ENCODE data around the gene TRIM29. TPM values are rescaled to one million over a fixed set of nuclear protein-coding genes. Genes with fewer than 3 reads are reported as not detected.

TRIM29 gene
- total RNA-seq, 2 donors from 2014 or later = 0.26 to 6.3 TPM

DNA sequence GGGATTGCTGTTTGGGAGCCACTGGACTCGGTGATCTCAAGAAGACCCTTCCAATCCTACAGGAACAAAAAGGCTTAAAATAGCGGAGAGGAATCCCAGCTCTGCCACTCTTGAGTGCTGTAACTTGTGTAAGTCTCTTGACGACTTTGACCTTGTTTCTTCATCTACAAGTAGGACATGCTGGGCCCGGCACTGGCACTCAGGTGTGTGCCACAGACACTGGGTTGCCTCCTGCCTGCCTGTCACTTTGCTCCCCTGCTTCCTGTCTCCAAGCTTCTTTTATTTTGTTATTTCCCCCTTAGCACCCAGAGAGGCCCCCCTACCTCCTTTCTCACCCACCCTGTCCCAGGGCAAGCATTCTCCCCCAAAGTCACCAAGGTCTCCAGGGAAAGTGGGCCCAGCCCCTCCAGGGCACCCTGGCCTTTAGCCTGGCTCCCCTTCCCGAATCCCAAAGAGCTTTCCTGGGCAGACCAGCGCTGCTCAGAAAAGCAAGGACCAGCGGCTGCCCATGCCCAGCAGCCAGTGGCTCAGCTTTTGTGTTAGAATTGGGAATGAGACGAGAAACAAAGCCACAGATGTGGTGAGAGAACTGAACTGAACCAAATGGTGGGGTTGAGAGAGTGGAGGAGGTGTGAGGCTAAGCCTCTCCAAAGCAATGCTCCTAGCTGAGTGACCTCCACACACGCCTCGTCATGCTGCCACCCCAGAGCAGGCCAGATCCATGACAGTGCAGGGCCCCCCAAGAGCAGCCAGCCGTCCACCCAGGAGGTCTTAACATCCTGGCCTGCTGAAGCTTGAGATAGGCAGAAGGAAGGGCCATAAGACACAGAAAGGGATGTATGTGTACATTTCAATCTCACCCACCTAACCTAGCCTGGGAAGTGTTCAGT is 4.5 kb downstream of the TRIM29 start:
- DNase-seq (peak in 2 of 4 donors; percentile 3 to 4), ATAC-seq (no peak)
- peak overlapping the region in 1 of 4 donors; percentile 56 for H3K27ac ChIP-seq
- no peak overlapping the region for H3K4me3 ChIP-seq
- no peaks in the 10 kb centered on the region for H3K36me3 ChIP-seq (replicated peaks in 1 of 2; ENCODE audit: insufficient read depth in 1 of 2, low read depth in 2 of 2)
- H3K27me3 ChIP-seq = no peaks in the 10 kb centered on the region
- TF ChIP-seq POLR2A (IDR thresholded peaks at IDR 0.05) = no peak
- intact Hi-C loops (cut with DNase I) = no loop called here
- WGBS, 2 donors = 87 to 91% methylated on average over 11 of the region's 11 CpGs
- no peaks in the 10 kb centered on the region for H3K9me3 ChIP-seq
- H3K4me1 ChIP-seq = peaks cover 10% of the 10 kb centered on the region

DNA sequence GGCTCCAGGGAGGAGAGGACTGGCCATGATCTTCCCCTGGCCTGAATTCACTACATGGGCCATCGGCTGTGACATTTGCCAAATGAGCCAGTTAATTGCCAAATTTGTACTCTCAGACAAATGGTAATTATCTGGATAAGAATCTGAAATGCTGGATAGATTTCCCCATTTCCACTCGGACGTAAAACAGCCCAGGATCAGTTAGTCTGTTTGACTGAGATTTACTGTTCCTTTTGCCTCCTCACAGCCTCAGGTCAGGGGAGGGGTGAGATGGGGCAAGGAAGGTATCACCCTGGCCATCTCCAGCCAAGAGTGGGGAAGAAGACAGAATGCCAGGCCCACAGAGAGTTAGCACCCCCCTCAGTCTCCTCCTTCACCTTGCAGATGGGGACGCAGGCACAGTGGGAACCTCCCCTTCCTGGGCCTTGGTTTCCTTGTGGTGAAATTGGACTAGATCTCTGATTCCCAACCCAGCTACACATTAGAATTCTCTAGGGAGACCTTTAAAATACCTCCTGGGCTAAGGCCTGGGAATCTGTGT is 5.2 kb downstream of the TRIM29 start:
- ATAC-seq = no peak
- 46 to 67% methylated on average over 4 of the region's 4 CpGs for WGBS, 2 donors
- Histone ChIP-seq H3K4me1 (peaks cover 10% of the 10 kb centered on the region), H3K36me3 (replicated peaks in 1 of 2; ENCODE audit: insufficient read depth in 1 of 2, low read depth in 2 of 2) (no peaks in the 10 kb centered on the region), H3K27ac (peak overlapping the region in 3 of 4 donors; percentile 56 to 73 (median 65)), H3K4me3 (no peak overlapping the region), H3K9me3 (no peaks in the 10 kb centered on the region), H3K27me3 (no peaks in the 10 kb centered on the region)
- intact Hi-C loops (cut with DNase I) = no loop called here
- TF ChIP-seq POLR2A (IDR thresholded peaks at IDR 0.05) = no peak
- TF ChIP-seq, protein P1, sequence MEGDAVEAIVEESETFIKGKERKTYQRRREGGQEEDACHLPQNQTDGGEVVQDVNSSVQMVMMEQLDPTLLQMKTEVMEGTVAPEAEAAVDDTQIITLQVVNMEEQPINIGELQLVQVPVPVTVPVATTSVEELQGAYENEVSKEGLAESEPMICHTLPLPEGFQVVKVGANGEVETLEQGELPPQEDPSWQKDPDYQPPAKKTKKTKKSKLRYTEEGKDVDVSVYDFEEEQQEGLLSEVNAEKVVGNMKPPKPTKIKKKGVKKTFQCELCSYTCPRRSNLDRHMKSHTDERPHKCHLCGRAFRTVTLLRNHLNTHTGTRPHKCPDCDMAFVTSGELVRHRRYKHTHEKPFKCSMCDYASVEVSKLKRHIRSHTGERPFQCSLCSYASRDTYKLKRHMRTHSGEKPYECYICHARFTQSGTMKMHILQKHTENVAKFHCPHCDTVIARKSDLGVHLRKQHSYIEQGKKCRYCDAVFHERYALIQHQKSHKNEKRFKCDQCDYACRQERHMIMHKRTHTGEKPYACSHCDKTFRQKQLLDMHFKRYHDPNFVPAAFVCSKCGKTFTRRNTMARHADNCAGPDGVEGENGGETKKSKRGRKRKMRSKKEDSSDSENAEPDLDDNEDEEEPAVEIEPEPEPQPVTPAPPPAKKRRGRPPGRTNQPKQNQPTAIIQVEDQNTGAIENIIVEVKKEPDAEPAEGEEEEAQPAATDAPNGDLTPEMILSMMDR (IDR thresholded peaks at IDR 0.05) = no peak
- DNase-seq = peak in 3 of 4 donors; percentile 1 to 4 (median 1)

- H3K9me3 ChIP-seq = no peaks in the 10 kb centered on the region
- DNase-seq (peak; percentile 31 to 63 (median 50)), ATAC-seq (peak; percentile 87)
- H3K27ac ChIP-seq = peak overlapping the region in 3 of 4 donors; percentile 56 to 73 (median 65)
- intact Hi-C loops (cut with DNase I) = no loop called here
- H3K4me1 ChIP-seq = peaks cover 10% of the 10 kb centered on the region
- TF ChIP-seq, protein P1 (IDR thresholded peaks at IDR 0.05) = no peak
- no peak for TF ChIP-seq POLR2A (IDR thresholded peaks at IDR 0.05)
- H3K4me3 ChIP-seq = no peak overlapping the region
- 43% methylated on average over 12 of the region's 12 CpGs for WGBS, 2 donors
- H3K36me3 ChIP-seq (replicated peaks in 1 of 2; ENCODE audit: insufficient read depth in 1 of 2, low read depth in 2 of 2) = no peaks in the 10 kb centered on the region
- no peaks in the 10 kb centered on the region for H3K27me3 ChIP-seq
These were observed 5.8 kb downstream of the TRIM29 start for GRCh38 chr11:120131941-120132644.

GRCh38 chr11:120130991-120131760 is 6.7 kb downstream of the TRIM29 start:
- no peaks in the 10 kb centered on the region for H3K36me3 ChIP-seq (replicated peaks in 1 of 2; ENCODE audit: insufficient read depth in 1 of 2, low read depth in 2 of 2)
- 88 to 92% methylated on average over 8 of the region's 8 CpGs for WGBS, 2 donors
- ATAC-seq (no peak), DNase-seq (peak in 3 of 4 donors; percentile 1 to 4 (median 2))
- no peaks in the 10 kb centered on the region for H3K9me3 ChIP-seq
- H3K27me3 ChIP-seq = no peaks in the 10 kb centered on the region
- H3K27ac ChIP-seq = peak overlapping the region in 2 of 4 donors; percentile 65 to 73
- intact Hi-C loops (cut with DNase I) = no loop called here
- no peak overlapping the region for H3K4me3 ChIP-seq
- TF ChIP-seq, protein P1 (IDR thresholded peaks at IDR 0.05) = no peak
- TF ChIP-seq POLR2A (IDR thresholded peaks at IDR 0.05) = no peak
- H3K4me1 ChIP-seq = peaks cover 10% of the 10 kb centered on the region
